Superior temporal gyrus (tissue), 1 donor: ENCODE results near the gene CLCA2.

Experiments
- DNase-seq: peaks from one replicate; pipeline ENCODE4 v3.0.0-alpha.2; 2016; ENCODE audit errors: extremely low spot score

The CLCA2 gene, protein sequence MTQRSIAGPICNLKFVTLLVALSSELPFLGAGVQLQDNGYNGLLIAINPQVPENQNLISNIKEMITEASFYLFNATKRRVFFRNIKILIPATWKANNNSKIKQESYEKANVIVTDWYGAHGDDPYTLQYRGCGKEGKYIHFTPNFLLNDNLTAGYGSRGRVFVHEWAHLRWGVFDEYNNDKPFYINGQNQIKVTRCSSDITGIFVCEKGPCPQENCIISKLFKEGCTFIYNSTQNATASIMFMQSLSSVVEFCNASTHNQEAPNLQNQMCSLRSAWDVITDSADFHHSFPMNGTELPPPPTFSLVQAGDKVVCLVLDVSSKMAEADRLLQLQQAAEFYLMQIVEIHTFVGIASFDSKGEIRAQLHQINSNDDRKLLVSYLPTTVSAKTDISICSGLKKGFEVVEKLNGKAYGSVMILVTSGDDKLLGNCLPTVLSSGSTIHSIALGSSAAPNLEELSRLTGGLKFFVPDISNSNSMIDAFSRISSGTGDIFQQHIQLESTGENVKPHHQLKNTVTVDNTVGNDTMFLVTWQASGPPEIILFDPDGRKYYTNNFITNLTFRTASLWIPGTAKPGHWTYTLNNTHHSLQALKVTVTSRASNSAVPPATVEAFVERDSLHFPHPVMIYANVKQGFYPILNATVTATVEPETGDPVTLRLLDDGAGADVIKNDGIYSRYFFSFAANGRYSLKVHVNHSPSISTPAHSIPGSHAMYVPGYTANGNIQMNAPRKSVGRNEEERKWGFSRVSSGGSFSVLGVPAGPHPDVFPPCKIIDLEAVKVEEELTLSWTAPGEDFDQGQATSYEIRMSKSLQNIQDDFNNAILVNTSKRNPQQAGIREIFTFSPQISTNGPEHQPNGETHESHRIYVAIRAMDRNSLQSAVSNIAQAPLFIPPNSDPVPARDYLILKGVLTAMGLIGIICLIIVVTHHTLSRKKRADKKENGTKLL

DNA sequence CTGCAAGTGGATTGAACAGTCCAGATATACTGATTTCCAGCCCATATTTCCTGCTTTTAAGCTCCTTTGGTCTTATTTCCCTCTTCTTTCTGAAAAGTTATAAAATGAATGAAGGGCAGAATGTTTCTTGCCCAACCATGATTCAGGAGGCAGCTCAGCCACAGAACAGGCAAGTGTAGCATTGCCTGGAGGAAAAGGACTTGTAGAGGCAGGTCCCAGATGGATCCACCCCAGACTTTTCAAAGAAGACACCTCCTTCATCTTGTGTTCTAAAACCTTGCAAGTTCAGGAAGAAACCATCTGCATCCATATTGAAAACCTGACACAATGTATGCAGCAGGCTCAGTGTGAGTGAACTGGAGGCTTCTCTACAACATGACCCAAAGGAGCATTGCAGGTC lies at the start of gene CLCA2:
CLCA2 (plus strand) TSS at position 299 of the 400 bp plus-strand sequence; CDS start at position 376, 77 bp downstream.
- DNase-seq, result no peak

DNA sequence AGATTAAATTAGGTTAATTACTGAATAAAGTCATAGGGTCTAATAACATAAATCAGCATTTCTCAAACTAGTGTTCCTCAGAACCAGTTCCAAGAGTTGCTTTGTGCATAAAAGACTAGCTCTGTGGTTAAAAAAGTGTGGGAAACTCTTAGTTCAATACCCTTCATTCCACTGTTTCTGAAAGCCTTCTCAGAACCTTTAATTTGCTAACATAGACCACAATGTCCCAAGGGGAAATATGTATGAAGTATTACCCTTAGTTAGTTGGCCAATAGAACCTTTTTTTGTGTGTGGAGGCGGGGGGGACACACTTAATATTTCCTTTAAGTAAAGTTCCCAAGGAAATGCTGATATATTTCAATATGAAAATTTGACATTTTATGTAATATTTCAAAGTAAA lies 48.3 kb upstream of the CLCA2 start:
- DNase-seq, result no peak

DNA sequence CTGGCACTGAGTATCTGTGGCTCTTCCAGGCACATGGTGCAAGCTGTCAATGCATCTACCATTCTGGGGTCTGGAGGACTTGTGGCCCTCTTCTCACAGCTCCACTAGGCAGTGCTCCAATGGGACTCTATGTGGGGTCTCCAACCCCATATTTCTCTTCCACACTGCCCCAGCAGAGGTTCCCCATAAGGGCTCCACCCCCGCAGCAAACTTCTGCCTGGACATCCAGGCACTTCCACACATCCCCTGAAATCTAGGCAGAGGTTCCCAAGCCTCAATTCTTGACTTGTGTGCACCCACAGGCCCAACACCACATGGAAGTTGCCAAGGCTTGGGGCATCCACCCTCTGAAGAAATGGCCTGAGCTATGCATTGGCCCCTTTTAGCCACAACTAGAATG lies 46.6 kb upstream of the CLCA2 start:
- DNase-seq, result no peak

DNA sequence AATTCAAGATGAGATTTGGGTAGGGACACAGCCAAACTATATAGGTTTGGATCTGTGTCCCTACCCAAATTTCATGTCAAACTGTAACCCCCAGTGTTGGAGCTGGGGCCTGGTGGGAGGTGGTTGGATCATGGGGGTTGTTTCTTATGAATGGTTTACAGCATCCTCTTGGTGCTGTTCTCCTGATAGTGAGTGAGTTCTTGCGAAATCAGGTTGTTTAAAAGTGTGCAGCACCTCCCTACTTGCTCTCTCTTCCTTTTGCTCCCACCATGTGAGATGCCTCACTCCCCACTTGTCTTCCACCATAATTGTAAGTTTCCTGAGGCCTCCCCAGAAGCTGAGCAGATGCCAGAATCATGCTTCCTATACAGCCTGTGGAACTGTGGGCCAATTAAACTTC lies 45.2 kb upstream of the CLCA2 start:
- DNase-seq, result no peak

DNA sequence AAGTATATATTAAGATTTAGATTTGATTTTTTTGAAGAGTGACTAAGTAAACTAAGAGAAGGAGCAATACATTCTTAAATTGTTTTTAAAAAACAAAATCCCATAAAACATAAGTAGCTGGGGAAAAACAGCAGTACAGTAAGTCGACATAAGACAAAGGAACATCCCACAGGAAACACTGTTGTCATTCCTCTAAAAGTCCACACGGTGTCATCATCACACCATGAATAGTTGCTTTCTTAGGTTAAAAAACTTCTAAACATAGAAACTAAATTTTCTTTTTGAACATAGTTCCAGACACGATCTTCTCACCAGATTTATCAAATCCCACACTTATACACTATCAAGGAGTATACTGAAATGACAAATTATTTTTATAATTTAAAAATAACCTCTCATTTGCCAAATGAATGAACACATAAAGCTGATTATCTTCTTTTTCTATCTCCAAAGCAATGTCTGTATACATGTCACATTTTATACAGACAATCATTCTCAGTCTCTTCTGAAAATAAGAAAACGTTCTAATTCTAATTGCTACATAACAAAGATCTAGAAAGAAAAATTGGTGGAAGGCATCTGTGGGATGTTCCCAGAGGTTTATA lies 43.6 kb upstream of the CLCA2 start:
- peak; percentile 88 for DNase-seq

DNA sequence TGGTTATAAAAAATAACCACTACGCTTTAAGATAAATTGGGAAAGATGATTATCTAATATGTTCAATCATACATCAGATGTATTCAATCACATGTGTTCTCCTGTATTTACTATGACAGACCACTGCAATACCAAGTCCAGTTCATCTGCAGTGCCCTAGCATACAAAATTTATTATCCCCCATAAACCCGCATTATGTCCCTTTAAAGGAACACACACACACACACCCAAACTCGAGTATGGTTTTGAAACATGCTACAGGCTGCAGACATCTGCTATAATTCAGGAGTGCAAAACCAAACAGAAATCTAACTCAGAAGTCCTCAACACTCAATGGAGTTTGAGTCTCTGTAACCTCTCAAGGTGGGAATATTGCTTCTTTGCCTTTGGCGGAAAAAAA lies 42.7 kb upstream of the CLCA2 start:
- DNase-seq, result peak; percentile 25

DNA sequence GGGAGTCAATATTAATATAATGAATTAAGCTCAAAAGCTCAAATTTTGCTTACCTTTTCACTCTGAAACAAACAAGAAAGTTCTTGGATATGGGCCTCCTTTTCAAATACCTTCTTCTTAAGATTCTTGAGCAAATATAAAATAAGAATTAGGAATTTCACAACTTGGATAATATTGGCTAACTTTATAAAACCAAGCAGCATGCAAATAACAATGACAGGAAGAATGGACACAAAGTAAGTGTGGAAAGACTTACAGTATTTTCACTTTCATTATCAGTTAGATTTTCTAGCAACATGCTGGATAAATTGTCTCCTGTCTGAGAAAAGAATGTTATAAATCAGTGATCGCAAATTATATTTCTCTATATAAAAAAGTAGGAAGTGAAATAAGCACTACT lies 41.1 kb upstream of the CLCA2 start:
- DNase-seq, result peak; percentile 14

DNA sequence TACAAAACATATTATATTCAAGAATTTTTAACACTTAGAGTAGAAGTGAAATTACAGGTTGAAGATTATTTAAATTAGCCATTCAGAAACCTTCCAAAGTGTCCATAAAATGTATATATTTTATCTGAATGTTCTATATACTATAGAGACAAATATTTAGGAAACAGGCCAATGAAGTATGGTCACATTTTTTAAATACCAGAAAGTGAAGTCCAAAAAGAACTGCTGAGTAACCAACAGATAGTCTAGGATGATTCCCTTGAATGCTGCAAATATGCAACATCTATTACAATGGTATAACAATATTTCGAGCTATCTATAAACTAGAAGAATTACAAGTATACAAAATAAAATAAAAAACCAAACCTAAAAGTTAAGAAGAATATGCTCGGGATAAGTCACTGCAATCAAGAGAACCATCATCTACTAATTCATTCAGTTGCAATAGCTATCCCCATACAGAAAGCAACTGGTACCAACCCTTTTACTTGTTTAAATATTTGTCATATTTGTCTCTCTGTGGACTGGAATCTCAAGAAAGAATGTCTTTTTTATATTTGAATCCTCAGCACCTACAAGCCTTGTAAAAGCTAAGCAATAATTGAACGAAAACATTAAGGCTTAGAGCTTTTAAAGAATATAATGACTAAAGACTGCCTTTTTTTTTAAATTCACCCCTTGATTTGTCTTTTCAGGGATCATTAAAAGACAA lies 35.9 kb upstream of the CLCA2 start:
- no peak for DNase-seq

DNA sequence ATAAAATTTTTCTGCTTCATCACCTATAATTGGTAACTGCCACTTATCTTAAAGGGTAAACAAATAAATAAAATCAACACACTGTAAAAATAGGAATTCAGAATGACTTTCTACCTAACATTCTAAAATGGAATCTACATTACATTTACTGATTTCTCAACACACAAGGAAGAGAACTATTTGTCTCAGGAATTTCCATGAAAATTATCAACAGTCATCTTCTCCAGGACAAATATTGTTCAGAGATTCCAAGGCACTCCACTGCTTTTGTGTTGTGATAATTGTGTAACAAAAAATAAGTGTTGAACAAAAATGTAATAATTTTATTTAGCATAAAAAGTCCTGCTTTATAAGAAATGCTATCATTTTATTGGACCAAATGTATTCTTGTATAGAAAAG lies 35.2 kb upstream of the CLCA2 start:
- no peak for DNase-seq

DNA sequence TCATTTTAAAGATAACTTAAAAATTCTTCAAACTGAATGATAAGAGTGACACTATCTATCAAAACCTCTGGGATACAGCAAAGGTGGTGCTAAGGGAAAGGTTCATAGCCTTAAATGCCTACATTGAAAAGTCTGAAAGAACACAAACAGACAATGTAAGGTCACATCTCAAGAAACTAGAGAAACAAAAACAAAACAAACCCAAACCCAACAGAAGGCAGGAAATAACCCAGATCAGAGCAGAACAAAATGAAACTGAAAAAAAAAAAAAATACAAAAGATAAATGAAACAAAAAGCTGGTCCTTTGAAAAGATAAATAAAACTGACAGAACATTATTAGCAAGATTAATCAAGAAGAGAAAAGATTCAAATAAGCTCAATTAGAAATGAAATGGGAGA lies 34.7 kb upstream of the CLCA2 start:
- DNase-seq, result no peak

DNA sequence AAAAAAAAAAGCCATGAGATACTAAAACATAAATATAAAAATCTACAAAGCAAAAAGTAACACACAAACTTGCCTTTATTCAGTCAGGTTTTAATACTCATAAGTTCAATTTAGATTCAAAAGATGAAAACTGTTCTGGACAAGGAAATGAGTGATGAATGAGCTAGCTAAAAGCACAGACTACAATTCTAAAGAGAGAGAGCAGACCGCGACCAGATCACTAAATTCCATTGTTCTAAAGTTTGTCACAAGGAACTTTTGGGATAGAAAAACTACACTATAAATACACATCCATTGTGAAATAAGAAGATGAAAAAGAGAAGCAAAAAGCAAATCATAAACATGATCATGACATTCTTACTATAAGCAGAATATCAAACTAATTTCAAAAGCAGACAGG lies 29.6 kb upstream of the CLCA2 start:
- DNase-seq, result no peak

DNA sequence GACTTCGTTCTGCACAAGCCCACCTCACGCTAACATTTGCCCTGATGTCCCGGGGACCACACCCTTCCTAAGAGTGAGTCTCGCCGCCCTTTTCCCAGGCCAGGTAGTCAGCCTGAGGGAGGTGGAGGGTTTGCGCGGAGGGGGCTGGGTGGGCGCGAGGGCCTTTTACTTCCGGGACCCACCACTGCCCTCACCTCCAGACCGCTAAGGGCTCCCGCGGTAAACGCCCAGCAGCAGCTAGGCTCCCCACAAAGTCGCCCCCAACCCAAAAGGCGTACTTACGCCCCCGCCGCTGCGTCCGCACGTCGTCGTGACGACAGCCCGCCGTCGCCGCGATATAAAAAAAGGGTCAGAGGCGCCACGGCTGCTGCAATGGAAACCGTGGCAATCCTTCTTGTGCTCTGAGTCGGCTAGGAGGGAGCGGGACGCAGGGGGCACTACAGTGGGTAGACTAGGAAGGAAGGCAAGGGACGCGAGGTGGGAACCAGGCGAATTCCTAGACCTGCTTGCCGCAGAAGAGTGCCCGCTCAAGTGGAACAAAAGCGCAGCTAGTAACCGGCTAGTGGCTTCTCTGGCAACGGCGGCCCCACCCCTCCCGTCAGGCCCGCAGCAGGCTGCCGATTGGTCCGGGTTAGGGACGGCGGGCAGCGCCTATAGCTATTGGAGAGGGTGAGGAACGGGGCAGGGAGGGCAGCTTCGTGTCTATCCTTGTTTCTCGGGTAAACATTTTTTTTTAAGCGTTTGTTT lies 28.0 kb upstream of the CLCA2 start, which contains the start of gene ODF2L:
ODF2L (minus strand) TSS at position 573 of the 747 bp plus-strand sequence. CDS start 9,296 bp downstream, outside the sequence.
- peak; percentile 83 for DNase-seq

DNA sequence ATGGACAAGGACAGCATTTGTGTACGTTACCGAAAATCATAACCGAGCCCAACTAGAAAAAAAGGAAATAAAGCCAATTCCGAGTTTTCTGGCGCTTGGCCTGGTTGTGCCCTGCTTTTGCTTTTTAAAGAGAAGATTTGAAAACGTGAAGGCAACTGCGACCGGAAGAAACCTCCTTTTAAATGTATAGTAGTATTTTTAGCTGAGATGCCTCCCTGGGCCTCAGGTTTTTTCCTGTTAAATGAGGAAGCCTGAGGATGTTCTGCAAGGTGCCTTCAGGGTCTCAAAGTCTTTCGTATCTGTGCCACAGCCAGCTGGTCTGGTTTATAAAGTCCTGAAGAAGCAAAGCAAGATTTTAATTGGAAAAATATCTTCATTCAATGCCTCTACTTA lies 27.5 kb upstream of the CLCA2 start:
- no peak for DNase-seq

DNA sequence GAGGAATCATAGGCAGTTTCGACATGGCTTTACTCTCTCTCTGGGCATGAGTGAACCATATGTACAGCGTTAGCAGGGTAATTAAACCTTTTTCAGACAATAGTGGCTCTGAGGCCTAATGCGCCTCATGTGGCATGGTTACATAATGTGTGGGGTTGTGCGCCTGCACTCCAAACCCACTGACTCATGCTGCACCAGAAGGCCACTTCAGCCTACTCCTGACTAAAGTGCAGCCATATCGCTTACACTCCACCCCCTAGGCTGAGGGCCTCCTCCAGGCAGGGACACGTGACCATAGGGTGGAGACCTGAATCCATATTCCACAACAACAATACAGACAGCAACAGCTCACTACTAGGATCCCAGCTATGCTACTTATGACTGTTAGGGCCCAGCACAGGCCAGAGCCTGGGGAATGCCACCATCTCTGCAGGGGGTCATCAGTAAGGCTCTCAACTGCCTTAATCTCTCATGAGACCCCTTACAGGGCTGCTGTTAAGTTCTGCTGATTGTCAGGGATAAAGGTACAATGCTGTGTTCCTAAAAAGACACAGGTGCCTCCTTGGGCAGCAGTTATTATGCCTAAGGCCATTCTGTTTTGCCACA lies 14.5 kb upstream of the CLCA2 start:
- DNase-seq, result no peak

DNA sequence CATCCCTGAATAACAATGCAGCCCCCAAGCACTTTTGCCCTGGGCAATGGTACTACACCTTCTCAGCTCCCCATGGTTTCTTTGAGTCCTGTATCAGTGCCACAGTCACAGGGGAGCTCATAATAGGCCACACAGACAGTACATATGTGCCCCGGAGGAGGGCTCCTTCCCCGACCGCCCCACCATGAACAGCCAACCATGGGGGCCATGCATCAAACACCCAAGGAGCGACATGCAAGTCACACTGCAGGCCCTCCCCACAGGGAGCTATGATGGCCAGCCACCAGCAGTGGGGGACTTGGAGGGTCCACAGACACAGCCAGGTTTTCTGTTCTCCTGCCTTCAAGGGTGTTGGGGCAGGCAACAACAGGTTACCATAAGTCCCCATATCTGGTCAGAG lies 13.1 kb upstream of the CLCA2 start:
- DNase-seq, result no peak

DNA sequence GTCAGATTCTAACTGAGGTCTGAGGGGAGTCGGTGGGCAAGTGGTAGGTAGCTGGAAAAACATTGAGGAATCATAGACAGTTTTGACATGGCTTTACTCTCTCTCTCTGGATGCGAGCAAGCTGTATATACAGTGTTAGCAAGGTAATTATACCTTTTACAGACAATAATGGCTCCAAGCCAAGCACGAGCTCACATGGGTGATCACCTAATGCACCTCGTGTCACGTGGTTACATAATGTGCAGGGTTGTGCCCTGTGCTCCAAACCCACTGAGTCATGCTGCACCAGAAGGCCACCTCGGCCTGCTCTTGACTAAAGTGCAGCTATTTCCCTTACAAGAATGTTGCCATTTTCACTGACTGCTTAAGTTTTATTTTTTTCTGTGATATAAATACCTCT lies 7.6 kb upstream of the CLCA2 start:
- DNase-seq, result no peak

DNA sequence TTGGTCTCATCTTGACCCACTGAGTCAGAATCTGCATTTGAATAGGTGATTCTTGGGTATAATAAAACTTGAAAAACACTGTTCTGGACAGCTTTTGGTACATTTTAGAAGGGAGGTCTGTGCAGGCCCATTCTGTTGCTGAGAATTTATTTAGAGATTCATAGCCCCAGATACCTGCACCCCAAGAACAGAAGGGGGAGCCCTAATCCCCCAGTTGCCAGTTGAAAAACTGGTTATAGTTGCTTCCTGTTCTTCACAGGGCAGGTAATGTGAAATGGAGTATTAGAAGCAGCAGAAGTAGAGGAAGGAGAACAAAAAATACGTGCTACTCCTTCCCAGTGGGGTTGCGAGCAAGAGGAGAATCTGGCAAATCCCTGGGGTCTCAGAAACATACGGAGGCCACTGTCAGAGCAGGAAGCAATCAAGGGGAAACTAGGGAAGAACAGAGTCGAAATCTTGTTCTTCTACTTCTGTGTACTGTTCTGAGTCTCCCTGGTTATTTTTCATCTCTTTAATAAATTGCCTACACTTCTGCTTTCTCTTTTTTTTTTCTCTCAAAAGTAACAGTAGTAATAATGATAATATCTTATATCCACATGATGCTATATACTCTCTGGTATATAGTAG lies 4.6 kb upstream of the CLCA2 start:
- DNase-seq, result peak; percentile 38

DNA sequence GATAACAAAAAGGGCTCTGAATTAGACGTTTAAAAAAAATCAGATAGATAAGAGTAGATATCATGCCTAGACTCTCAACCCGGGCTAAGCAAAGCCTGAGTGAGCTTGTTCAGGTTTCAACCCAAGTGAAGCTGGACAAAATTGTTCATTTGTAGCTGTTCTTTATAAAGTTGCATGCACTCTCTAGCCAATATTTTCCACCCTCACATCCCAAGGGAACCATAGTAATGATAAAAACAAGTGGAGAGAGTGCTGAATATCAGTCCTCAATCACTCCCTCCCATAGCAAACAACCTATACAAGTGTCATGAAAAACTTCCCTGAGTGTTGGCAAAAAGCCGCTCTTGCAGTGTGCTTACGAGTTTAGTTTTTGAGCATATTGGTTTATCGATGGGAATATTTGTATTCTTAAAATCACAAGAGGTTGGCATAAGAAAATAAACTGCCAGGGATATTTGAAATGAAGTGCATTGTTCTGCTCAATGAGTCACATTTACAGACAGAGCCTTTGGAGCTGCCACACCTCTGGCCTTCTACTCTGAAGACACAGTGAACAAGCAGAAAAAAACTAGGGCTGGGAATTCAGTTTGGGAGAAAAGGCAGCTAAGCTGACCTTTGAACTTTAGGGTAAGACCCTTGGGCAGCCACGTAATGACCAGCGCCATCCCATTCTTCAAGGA lies 2.2 kb upstream of the CLCA2 start:
- DNase-seq, result no peak

DNA sequence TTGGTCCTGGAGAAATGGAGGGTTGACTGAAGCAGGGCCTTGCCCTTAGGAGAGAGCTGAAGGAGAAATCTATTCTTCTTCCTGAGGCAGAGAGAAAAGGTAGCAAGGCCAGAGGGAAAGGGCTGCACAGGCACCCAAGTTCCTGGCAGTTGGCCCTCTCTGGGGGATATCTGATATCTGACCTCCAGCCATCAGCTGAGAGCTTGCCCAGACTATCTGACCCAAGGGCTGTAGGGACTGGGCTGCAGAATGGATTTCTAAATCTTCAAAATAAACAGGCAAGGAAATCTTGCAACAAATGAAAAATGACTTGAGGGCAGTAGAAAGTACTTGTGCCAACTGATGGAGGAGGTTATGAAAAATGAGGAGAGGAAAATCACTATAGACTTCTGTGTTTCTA lies 498 bp upstream of the CLCA2 start:
- DNase-seq, result no peak
